Measurements from ENCODE around the gene TTC21B. TPM values are rescaled to one million over a fixed set of nuclear protein-coding genes. Genes with fewer than 3 reads are reported as not detected.

The TTC21B gene
- total RNA-seq, 2 experiments from 2014 or later, result 20.0 to 21.3 TPM

- CTCF ChIA-PET, result no interaction called here
- Mint-ChIP-seq H3K36me3 (no peaks in the 10 kb centered on the region), H3K4me3 (no peak overlapping the region), H3K9me3 (peaks cover 22% of the 10 kb centered on the region), H3K27me3 (no peaks in the 10 kb centered on the region), H3K27ac (no peak overlapping the region), H3K4me1 (ENCODE audit: low read depth) (no peaks in the 10 kb centered on the region)
- no peak for DNase-seq
- intact Hi-C loops (cut with micrococcal nuclease), result no loop called here
- POLR2A ChIA-PET, result no interaction called here
Observed at GRCh38 chr2:165847001-165847400, 106.6 kb downstream of the TTC21B start.

GRCh38 chr2:165846056-165846455, 107.5 kb downstream of the TTC21B start:
- intact Hi-C loops (cut with micrococcal nuclease), result no loop called here
- H3K4me3 Mint-ChIP-seq, result no peak overlapping the region
- no peaks in the 10 kb centered on the region for H3K27me3 Mint-ChIP-seq
- no peak for DNase-seq
- POLR2A ChIA-PET, result no interaction called here
- peaks cover 17% of the 10 kb centered on the region for H3K9me3 Mint-ChIP-seq
- no peaks in the 10 kb centered on the region for H3K4me1 Mint-ChIP-seq (ENCODE audit: low read depth)
- H3K36me3 Mint-ChIP-seq, result no peaks in the 10 kb centered on the region
- no peak overlapping the region for H3K27ac Mint-ChIP-seq
- CTCF ChIA-PET, result no interaction called here

- no peaks in the 10 kb centered on the region for H3K27me3 Mint-ChIP-seq
- no peaks in the 10 kb centered on the region for H3K9me3 Mint-ChIP-seq
- H3K4me1 Mint-ChIP-seq (ENCODE audit: low read depth), result no peaks in the 10 kb centered on the region
- ChIA-PET POLR2A (no interaction called here), CTCF (no interaction called here)
- no peak overlapping the region for H3K27ac Mint-ChIP-seq
- no peaks in the 10 kb centered on the region for H3K36me3 Mint-ChIP-seq
- intact Hi-C loops (cut with micrococcal nuclease), result no loop called here
- H3K4me3 Mint-ChIP-seq, result no peak overlapping the region
- no peak for DNase-seq
Observed at GRCh38 chr2:165844216-165844615, 109.4 kb downstream of the TTC21B start.

- intact Hi-C loops (cut with micrococcal nuclease), result no loop called here
- Mint-ChIP-seq H3K36me3 (no peaks in the 10 kb centered on the region), H3K4me1 (ENCODE audit: low read depth) (no peaks in the 10 kb centered on the region), H3K27ac (no peak overlapping the region), H3K9me3 (no peaks in the 10 kb centered on the region), H3K4me3 (no peak overlapping the region), H3K27me3 (no peaks in the 10 kb centered on the region)
- no peak for DNase-seq
- POLR2A ChIA-PET, result no interaction called here
- CTCF ChIA-PET, result no interaction called here
Observed at GRCh38 chr2:165843351-165843750, 110.2 kb downstream of the TTC21B start.

GRCh38 chr2:165840333-165840958, 113.1 kb downstream of the TTC21B start:
- intact Hi-C loops (cut with micrococcal nuclease), result no loop called here
- Mint-ChIP-seq H3K27ac (no peak overlapping the region), H3K4me3 (no peak overlapping the region), H3K9me3 (no peaks in the 10 kb centered on the region), H3K4me1 (ENCODE audit: low read depth) (no peaks in the 10 kb centered on the region), H3K36me3 (no peaks in the 10 kb centered on the region), H3K27me3 (no peaks in the 10 kb centered on the region)
- DNase-seq, result no peak
- ChIA-PET CTCF (no interaction called here), POLR2A (no interaction called here)

GRCh38 chr2:165839610-165840009, 114.0 kb downstream of the TTC21B start:
- no peak overlapping the region for H3K27ac Mint-ChIP-seq
- H3K4me3 Mint-ChIP-seq, result no peak overlapping the region
- no peaks in the 10 kb centered on the region for H3K9me3 Mint-ChIP-seq
- intact Hi-C loops (cut with micrococcal nuclease), result no loop called here
- no peak for DNase-seq
- H3K36me3 Mint-ChIP-seq, result no peaks in the 10 kb centered on the region
- ChIA-PET CTCF (no interaction called here), POLR2A (no interaction called here)
- H3K27me3 Mint-ChIP-seq, result no peaks in the 10 kb centered on the region
- no peaks in the 10 kb centered on the region for H3K4me1 Mint-ChIP-seq (ENCODE audit: low read depth)

- H3K9me3 Mint-ChIP-seq, result no peaks in the 10 kb centered on the region
- H3K36me3 Mint-ChIP-seq, result no peaks in the 10 kb centered on the region
- intact Hi-C loops (cut with micrococcal nuclease), result no loop called here
- ChIA-PET CTCF (no interaction called here), POLR2A (no interaction called here)
- no peak for DNase-seq
- no peaks in the 10 kb centered on the region for H3K4me1 Mint-ChIP-seq (ENCODE audit: low read depth)
- H3K27me3 Mint-ChIP-seq, result peaks cover under 1% of the 10 kb centered on the region
- no peak overlapping the region for H3K4me3 Mint-ChIP-seq
- H3K27ac Mint-ChIP-seq, result no peak overlapping the region
Observed at GRCh38 chr2:165837122-165837521, 116.5 kb downstream of the TTC21B start.

- ChIA-PET POLR2A (no interaction called here), CTCF (no interaction called here)
- intact Hi-C loops (cut with micrococcal nuclease), result no loop called here
- no peaks in the 10 kb centered on the region for H3K4me1 Mint-ChIP-seq (ENCODE audit: low read depth)
- no peak overlapping the region for H3K4me3 Mint-ChIP-seq
- peaks cover 1% of the 10 kb centered on the region for H3K27me3 Mint-ChIP-seq
- no peaks in the 10 kb centered on the region for H3K36me3 Mint-ChIP-seq
- no peaks in the 10 kb centered on the region for H3K9me3 Mint-ChIP-seq
- H3K27ac Mint-ChIP-seq, result no peak overlapping the region
- DNase-seq, result no peak
Observed at GRCh38 chr2:165835363-165835762, 118.2 kb downstream of the TTC21B start.

GRCh38 chr2:165833156-165833555, 120.4 kb downstream of the TTC21B start:
- intact Hi-C loops (cut with micrococcal nuclease), result no loop called here
- Mint-ChIP-seq H3K27me3 (peaks cover 1% of the 10 kb centered on the region), H3K4me1 (ENCODE audit: low read depth) (no peaks in the 10 kb centered on the region), H3K4me3 (no peak overlapping the region), H3K9me3 (no peaks in the 10 kb centered on the region), H3K36me3 (no peaks in the 10 kb centered on the region), H3K27ac (no peak overlapping the region)
- no peak for DNase-seq
- POLR2A ChIA-PET, result no interaction called here
- CTCF ChIA-PET, result no interaction called here

- no peak for DNase-seq
- H3K27me3 Mint-ChIP-seq, result peaks cover 8% of the 10 kb centered on the region
- H3K9me3 Mint-ChIP-seq, result no peaks in the 10 kb centered on the region
- CTCF ChIA-PET, result no interaction called here
- H3K27ac Mint-ChIP-seq, result no peak overlapping the region
- no peaks in the 10 kb centered on the region for H3K36me3 Mint-ChIP-seq
- intact Hi-C loops (cut with micrococcal nuclease), result no loop called here
- POLR2A ChIA-PET, result no interaction called here
- H3K4me1 Mint-ChIP-seq (ENCODE audit: low read depth), result no peaks in the 10 kb centered on the region
- no peak overlapping the region for H3K4me3 Mint-ChIP-seq
Observed at GRCh38 chr2:165827921-165828276, 125.7 kb downstream of the TTC21B start.

GRCh38 chr2:165827016-165827920, 126.3 kb downstream of the TTC21B start:
- peaks cover 9% of the 10 kb centered on the region for H3K27me3 Mint-ChIP-seq
- POLR2A ChIA-PET, result no interaction called here
- no peak overlapping the region for H3K4me3 Mint-ChIP-seq

GRCh38 chr2:165825041-165825440, 128.5 kb downstream of the TTC21B start:
- no peak overlapping the region for H3K27ac Mint-ChIP-seq
- peaks cover 10% of the 10 kb centered on the region for H3K27me3 Mint-ChIP-seq
- H3K4me3 Mint-ChIP-seq, result no peak overlapping the region
- H3K4me1 Mint-ChIP-seq (ENCODE audit: low read depth), result no peaks in the 10 kb centered on the region
- DNase-seq, result no peak
- H3K36me3 Mint-ChIP-seq, result no peaks in the 10 kb centered on the region
- intact Hi-C loops (cut with micrococcal nuclease), result no loop called here
- no peaks in the 10 kb centered on the region for H3K9me3 Mint-ChIP-seq
- ChIA-PET POLR2A (no interaction called here), CTCF (no interaction called here)

More at GRCh38 chr2:165827016-165827920, 126.3 kb downstream of the TTC21B start:
- no peak for DNase-seq
- no peaks in the 10 kb centered on the region for H3K36me3 Mint-ChIP-seq
- CTCF ChIA-PET, result no interaction called here
- no peaks in the 10 kb centered on the region for H3K4me1 Mint-ChIP-seq (ENCODE audit: low read depth)
- intact Hi-C loops (cut with micrococcal nuclease), result no loop called here
- no peak overlapping the region for H3K27ac Mint-ChIP-seq
- H3K9me3 Mint-ChIP-seq, result no peaks in the 10 kb centered on the region

All from activated CD4-positive, alpha-beta memory T cell treated with anti-CD3 and anti-CD28 coated beads for 36 hours (primary cell).